ENCODE measurements around the gene PML.

The PML gene

DNA sequence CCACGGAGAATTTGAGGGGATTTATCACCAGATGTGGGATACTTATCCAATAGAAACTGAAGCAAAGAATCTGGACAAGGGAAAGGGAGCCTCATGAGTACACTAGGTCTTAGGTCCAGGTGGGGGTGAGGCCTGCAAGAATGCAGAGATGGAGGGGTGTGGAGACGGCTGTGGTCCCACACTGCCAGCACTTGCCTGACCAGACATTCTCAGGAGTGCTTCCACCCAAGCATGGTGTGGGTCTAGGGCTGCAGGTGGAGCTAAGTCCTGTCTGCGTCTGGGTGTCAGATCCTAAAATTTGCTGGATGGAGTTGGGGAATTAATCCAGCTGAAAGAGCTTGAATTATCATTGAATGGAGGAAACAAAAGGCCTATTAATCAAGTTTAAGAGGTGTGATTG is 14.4 kb downstream of the PML start:
- TF ChIP-seq CTCF (IDR thresholded peaks at IDR 0.05; ENCODE audit: low read depth, low read length, missing control alignments) = no peak
- DNase-seq (ENCODE audit: extremely low read depth, low read depth) = no peak
- no peak overlapping the region for H3K4me3 ChIP-seq (replicated peaks; ENCODE audit: low read depth, low read length)

DNA sequence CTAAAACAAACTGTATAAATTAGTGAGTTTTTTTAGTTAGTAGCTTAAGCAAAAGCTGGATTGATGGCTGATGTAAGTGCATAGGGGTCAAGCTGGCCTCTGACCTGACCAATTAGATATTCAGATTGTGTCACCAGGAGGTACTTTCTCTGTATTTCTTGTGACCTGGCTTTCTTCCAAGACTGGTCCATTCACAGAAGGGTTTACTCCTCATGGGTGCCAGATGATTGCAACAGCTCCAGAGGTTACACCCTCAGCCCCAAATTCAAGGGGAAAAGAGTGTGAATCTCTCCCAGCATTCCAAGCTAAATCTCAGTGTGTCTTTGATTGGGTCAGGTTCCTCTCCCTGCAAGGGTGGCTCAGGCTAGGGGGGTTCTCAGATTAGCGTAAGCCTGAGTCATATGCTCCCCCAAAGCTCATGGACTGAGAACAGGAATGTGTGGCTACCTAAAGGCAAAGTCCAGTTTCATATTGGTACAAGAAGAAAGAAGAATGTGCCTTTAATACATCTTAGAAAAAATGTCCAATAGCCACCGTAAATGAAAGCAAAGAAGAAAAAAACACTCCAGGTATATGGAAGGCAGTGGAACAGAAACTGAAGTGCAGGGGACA is 16.5 kb downstream of the PML start:
- peak; percentile 32 for DNase-seq (ENCODE audit: extremely low read depth, low read depth)
- TF ChIP-seq CTCF (IDR thresholded peaks at IDR 0.05; ENCODE audit: low read depth, low read length, missing control alignments) = no peak
- H3K4me3 ChIP-seq (replicated peaks; ENCODE audit: low read depth, low read length) = no peak overlapping the region

DNA sequence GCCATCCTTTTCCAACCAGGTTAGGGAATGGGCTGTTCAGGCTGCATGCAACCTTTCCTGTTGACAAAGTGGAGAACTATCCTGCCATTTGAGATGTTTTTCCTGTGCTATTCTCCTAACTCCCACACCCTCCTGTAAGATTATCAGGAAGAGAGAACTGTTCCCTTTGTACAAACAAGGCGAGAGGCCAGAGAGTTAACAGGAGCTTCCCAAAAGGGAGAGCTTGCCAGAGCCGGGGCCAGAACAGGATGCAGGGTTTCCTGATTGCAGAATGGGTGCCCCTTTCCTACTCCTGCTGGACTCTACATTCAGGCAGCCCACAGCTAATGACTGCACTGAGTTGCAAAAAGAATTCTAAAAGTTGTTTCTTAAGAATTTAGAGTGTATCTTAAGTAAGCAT is 17.1 kb downstream of the PML start:
- no peak for TF ChIP-seq CTCF (IDR thresholded peaks at IDR 0.05; ENCODE audit: low read depth, low read length, missing control alignments)
- H3K4me3 ChIP-seq (replicated peaks; ENCODE audit: low read depth, low read length) = no peak overlapping the region
- no peak for DNase-seq (ENCODE audit: extremely low read depth, low read depth)

DNA sequence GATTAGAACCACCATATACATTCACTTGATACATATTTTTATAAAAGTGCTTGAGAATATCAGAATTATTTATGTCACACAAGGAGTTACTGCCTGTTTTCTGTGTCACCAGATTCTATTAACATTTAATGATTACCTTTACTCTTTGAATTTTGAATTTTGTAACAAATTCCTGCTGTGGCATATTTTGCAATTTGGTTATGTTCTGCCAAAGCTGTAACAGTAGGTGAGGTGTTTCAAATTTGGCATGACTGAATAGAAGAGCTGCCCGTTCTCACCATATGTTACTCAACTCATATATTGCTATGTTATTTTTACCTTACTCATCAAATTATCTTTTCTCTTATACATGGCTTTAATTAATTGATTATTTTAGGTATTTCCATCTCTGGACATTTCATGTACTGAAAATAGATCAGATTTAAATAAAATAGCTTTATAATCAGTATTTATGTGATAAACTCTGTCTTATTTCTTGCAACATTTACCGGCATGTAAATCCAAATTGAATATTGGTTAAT is 18.9 kb downstream of the PML start:
- no peak for DNase-seq (ENCODE audit: extremely low read depth, low read depth)
- no peak for TF ChIP-seq CTCF (IDR thresholded peaks at IDR 0.05; ENCODE audit: low read depth, low read length, missing control alignments)

DNA sequence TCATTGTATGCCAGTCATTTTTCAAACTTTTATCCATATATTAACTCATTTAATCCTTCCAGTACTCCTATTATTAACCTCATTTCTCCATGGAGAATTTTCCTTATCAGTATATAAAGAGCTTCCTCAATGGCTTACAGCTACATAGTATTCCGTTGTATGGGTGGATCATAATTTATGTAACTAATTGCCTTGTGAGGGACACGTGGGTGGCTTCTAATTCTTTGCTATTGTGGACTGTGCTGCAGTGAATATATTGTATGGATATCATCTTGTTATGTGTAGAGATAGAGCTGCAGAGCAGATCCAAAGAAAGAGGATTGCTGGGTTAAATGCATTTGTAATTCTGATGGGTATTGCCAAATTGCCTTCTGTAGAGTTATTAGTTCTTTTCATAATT is 25.2 kb downstream of the PML start:
- no peak for TF ChIP-seq CTCF (IDR thresholded peaks at IDR 0.05; ENCODE audit: low read depth, low read length, missing control alignments)
- no peak for DNase-seq (ENCODE audit: extremely low read depth, low read depth)
- H3K4me3 ChIP-seq (replicated peaks; ENCODE audit: low read depth, low read length) = no peak overlapping the region

More for the DNA sequence above, 18.9 kb downstream of the PML start:
- H3K4me3 ChIP-seq (replicated peaks; ENCODE audit: low read depth, low read length) = no peak overlapping the region

GRCh38 chr15:74022706-74023470 is 28.4 kb downstream of the PML start:
- DNase-seq (ENCODE audit: extremely low read depth, low read depth) = no peak
- no peak overlapping the region for H3K4me3 ChIP-seq (replicated peaks; ENCODE audit: low read depth, low read length)
- TF ChIP-seq CTCF (IDR thresholded peaks at IDR 0.05; ENCODE audit: low read depth, low read length, missing control alignments) = no peak

All from HFF-Myc (cell line).